ENCODE results near the gene KDR.

The KDR gene

DNA sequence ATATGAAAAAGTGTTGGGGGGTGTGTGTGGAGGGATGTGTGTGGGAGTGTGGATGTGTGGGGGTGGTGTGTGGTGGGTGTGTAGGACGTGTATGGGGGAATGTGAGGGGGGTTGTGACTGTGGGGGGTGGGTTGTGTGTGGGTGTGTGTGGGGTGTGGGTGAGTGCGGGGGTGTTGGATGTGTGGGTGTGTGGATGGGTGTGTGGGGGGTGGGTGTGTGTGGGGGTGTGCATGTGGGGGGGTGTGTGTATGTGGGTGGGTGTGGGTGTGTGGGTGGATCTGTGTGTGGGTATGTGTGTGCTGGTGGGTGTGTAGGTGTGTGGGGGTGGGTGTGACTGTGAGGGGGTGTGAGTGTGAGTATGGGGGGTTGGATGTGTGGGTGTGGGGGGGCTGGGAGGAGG, 47.8 kb downstream of the KDR start:
- DNase-seq, result no peak

DNA sequence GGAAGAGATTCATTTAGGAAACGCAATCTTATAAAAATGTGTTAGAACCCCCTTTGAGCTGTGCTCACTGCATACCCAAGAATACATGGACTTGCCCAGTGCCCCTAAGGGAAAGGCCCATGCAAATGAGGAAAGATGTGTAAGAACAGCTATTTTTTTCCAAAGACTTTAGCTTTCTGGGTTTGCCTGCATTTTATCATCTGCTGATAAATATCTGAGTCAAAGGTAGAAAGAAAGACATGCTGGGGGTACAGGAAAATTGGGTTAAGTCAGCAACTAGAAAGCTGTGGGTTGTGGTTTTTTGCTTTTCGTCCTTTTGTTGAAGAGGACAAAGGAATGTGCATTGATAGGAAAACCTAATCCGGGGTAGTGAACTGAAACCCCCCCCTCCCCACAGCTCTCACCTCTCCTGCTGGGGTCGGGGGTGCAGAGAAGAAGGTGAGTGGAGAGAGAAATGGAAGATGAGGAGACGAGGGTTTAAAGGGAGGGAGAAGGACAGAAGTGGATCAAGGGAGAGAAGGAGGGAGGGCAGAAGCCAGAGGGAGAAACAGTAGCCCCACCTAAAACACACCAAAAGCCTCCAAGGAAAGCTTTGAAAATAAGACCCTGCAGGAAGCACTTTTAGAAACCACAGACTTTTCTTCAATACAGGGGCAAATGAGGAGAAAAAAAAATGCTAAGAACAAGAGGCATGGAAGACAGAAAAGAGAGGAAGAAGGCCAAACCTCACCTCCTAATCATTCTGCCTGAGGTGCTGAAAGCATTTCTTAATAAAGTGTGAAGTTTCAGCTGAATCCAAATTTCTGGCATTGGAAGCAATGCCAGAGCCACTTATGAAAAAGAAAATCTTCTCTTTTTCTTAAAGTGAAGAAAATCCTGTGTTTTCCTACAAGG, 49.3 kb downstream of the KDR start:
- DNase-seq, result no peak

DNA sequence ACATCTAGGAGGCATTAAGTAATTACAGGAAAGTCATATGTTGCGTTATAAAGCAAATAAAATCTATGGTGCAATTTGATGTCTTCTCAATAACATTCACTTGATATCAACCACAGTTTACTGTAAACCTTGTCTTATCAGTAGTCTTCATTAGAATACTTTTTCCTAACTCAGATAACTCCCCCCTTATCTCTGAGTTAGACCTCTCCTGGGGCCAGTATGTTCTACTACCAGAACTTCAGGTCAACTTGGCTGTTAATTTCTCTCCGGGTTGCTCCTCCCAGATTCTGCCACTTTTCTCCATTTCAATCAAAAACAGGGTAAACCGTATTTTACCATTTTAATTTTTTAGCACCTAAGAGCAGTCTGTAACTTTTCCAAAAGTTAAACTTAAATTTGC, 50.0 kb downstream of the KDR start:
- no peak for DNase-seq

DNA sequence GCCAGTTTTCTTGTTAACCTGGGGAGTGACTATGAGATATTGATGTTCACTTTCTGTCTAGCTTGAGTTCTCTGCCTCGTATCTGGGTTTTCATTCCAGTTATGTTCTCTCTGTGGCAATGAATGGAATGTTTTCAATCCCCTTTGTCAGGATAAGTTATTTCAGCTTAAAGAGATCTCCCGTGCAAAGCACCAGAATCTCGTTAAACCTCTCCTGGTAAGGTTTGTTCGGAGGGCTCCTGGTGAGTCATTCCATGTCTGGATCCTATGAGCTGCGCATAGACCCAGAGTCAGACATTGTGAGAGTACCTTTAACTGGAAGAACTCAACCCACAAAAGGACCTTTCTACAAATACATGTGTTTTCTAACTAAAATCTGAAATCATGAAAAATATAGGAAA, 51.0 kb downstream of the KDR start:
- no peak for DNase-seq

DNA sequence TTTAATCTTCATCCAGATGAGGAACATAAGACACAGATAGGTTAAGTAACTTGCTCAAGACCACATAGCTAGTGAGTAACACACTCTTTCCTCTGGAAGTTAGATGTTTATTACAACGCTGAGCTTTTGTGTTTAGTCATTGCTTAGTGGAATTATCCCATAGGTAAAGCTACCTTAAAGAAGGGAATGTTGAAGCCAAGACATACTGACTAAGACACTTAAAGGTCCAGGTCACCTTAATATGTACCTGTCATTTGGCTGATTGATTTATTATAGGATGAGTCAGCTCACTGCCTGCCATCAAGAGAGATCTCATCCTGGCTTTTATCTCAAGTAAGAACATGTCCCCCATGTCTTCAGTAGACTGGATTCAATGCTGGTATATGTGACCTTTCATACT, 53.4 kb downstream of the KDR start:
- no peak for DNase-seq

DNA sequence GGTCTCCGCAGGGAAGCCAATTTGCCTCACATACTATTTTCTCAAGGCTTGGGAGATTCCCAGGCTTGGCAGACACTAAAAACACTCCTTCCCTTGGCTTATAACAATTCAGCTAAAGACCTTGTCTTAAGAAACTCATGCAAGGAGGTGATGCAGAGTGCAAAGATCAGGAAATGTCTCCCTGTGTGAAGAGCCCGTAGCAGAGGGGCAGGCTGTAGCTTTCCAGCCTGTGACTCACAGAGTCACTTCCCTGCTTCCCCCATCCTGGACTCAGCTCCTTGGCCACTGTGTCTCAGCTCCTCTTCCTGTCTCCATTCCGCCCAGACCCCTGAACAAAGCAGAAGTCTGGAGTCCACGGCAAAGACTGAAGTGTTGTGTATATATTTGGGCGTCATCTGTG, 56.1 kb downstream of the KDR start:
- DNase-seq, result no peak

DNA sequence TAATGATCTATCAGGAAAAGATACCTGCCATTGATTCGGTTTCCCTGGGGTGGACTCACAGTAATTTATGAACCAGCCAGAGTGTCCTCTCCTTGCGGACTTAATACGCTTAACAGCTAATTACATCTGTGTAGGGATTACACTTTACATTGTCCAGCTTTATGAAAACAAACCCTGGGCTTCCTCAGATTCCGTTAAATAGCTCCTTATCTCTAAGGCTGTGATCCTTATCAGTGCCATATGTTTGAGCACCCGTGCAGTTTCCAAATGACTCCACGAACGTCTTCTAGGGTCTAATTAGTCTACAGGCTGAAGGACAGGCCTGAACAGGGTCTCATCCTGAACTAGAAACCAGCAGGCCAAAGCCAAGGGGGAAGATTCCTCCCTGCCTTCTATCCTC, 56.9 kb downstream of the KDR start:
- DNase-seq, result no peak

DNA sequence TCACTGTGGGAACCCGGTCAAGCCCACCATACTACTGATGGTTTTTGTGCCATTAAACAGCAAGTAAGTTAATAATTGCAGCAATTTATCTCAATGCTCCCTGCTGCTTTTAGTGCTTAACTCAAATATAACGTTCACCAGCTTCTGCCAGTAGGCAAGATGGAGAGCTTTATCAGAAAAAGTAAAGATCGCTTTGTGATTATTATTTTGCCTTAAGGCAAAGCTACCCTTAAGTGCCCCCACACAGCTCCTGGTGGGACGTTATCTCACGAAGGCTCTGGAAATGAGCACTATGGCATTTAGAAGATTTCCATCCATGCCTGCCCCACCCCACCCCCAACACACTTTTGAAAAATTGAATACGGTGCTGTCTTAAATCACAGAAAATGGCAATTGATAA, 59.4 kb downstream of the KDR start:
- DNase-seq, result no peak

DNA sequence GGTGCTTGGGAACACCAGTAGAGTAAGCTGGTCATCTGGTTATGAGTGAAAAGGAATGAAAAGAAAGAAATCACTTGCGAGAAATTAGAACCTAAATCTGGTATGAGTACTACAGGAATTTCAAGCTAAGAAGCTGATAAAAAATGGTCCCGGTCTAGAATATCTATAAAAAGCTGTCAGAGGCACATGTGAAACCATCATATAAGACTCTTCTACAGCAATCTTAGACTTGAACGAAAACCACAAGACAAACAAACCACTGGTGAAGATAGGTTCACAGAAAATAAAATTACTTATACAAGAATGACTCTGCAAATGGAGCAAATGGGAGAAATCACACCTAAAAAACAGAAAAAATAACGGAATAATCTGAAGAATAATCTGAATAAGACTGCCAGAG, 69.9 kb downstream of the KDR start:
- DNase-seq, result no peak

DNA sequence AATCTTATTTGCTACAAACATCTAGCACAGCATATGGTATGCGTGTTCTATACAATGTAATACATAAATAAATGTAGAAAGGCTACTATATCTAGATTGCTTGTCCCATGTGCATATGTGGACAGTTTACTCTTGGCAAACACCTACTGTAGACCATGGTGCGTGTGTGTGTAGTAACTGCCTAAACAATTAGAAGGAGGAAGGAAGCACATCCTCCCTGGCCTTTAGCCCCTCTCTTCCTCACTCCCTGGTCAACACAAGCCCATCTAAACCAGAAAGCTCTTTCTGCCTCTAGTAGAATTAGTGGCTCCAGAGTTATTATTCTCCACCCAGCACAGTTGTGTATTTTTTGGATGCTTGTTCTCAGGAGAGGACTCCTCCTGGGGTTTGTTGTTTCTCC, 73.9 kb downstream of the KDR start:
- no peak for DNase-seq

DNA sequence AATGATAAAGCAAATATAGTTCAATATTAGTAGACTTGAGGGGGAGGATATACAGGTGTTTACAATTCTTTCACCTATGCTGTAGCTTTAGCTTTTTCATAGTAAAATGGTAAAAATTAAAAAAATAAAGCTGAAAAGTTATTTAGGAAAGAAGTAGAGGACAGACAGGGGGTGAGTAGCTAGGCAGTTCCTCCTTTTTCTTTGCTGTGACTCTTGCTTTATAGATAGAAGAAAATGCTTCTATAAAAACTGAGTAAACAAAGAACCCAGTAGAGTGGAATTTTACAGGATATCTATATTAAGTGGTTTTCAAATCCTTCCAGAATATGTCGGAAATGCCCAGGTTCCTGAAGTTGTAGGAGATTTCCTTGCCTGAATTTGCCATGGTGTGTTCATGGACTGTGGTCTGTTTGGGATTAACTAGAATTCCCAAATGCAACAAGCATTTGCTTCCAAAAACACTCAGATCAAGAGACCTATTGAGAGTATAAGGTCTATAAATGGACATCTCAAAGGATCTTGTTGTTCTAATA, 74.9 kb downstream of the KDR start:
- DNase-seq, result no peak

DNA sequence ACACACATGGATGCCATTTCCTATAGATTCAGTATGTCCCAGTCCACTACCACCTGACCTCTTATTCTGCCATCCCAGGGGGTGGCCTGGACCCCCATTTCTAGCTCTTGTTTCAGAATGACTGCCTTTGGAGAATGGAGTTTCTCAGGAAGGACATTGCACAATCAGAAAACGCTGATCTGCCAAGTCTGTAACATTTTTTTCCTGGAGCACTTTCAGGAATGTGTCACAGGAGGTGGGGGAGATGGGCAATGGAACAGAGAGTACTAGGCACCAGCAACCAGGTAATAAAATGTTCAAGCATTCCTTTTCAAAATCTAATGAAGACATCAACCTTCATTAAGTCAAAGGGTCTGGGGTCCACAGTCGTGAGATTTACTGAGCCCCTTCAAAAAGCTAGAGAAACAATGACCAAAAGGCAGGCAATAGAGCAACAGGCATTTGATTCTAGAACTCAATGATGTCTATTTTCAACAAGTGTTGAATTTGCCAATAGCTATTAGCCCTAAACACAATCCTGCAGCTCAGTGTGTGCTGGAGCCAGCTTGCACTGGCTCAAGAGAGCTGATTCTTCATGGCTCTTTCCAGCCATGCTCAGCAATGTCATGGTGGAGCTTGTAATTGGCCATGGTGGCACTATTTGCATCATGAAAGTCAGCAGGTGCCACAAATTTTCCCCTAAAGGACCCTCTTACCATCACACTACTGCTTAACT, 87.1 kb downstream of the KDR start:
- no peak for DNase-seq

DNA sequence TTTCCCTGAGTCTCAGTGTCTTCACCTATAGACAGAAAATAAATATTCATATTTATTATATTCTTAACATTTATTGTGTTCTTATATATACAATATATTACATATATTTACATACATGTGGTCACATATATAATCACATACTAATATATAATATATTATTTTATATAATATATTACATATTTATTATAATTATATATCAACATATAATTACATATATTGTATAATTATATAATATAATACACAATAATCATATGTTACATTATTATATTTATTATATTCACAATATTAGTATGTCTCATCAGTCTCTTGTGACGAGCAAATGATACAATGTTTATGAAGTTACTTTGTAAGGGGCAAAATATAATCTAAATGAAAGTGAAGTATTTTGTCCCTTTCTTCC, 87.7 kb downstream of the KDR start:
- DNase-seq, result no peak

DNA sequence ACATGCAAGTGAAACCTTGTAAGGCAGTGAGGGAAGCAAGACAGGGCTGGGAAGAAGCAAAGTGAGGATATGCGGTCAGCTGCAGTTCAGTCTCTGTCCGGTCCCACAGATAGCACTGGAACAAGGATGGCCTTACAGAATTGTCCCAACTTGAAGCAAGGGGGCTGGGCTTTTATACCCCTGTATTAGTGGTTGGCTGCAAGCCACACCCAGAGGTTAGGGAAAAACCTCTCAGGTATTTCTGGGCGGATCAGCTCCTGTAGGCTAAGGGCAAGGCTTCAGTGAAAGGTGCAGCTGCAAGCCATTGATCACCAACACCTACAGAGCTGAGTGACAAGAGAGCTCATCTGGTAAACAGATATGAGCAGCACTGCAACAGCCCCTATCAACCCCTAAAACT, 89.0 kb downstream of the KDR start:
- no peak for DNase-seq

DNA sequence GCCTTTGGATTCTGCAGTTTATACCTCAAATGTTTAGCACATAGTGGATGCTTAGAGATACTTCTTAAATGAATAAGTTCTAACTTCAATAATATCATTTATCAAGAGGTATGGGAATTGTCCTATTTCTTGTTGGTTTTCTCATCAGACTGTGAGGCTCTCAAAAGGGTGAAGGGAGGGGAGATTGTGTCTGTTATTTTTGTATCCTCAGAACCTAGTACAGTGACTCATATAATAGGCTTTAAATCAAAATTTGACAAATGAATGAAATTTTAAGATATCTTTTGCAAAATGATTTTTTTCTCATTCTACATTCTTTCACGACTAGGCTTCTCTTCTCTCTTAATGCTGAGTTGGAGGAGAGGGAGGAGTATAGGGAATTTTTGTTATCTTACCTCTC, 89.5 kb downstream of the KDR start:
- DNase-seq, result no peak

DNA sequence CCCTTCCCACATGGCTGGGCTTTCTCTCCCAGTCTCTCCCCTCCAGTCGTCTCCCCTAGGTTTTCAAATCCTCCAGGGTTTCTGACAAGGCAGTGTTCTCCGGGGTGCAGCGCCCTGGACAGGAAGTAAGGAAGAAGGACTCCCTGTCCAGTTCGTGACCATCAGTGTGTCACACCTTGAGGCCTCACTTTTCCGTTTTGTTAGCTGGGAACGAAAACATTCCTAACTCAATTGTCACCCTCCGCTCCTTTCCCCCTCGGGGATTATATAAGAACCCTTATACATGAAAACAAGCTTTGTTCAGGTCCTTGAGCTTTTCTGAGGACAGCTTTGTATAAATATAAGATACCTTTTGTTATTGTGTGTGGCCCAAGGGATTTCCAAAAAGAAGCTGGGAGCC, 92.1 kb downstream of the KDR start:
- DNase-seq, result no peak

DNA sequence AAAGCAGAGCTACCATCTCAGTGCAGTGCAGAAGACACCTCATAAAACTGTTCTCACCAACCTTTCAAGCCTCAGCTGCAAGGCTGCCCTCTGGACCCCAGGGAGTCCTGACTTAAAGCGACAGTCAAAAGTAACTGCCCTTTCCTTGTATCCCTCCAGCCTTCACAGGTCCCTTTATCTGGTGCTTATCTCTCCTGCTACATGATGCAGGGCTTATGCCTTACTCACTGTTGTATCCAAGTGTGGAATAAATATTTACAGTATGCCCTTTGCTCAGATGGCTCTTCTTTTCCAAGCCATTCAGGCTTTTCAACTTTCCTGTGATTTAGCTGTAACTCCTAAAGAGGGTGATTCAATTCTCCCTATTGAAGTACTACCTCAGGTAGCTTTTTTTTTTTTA, 92.6 kb downstream of the KDR start:
- no peak for DNase-seq

DNA sequence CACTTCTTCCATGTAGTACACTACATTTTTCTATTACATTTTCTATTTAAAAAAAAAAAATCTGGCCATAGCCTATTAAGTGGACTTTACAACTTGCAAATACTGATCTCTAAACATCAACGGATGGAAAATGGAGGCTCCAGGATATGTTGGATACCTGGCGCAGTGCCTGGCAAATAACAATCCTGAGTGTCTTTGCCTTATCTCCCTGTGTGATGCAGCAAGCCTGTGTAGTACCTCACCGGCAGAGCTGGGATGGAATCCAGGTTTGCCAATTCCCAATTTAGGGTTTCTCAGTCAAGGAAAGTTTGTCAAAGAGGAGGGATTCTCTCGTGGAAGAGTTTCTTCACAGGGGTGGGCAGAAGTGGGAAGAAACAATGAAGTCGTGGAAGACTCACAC, 93.2 kb downstream of the KDR start:
- no peak for DNase-seq

DNA sequence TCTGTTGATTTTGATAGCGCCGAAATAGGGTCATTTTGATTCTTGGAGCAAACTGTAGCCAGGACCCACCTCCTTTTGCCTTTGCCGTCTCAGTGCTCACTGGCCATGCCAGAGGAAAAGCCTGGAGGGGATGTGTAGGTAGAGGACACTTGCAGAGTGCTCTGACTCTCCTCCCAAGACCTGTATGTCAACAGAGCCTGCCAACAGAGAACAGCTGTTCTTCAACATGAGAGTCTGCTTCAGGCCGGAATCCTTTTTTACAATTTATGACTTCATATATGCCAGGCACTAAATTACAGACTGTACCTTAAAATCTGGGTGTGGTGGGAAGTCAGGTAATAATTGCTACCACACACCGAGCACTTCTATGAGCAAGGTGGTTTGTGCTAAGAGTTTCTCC, 94.2 kb downstream of the KDR start:
- no peak for DNase-seq

DNA sequence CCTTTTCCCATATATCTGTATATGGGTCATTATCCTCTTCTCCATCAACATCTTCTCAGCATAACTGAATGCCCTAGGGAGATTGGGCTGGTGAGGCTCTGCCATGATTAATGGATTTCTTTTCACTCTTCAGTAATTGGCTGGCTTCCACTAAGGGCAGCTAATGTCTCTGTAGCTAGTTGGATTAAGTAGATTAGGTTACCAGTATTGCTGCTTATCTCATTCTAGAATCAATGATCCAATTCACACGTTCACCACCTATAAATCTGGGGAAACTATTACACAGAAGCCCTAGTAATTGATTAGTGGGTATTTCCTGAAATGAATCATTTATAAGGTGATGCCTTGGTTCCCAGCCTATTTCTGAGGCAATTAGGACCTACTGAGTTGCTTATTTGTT, 94.8 kb downstream of the KDR start:
- DNase-seq, result no peak

DNA sequence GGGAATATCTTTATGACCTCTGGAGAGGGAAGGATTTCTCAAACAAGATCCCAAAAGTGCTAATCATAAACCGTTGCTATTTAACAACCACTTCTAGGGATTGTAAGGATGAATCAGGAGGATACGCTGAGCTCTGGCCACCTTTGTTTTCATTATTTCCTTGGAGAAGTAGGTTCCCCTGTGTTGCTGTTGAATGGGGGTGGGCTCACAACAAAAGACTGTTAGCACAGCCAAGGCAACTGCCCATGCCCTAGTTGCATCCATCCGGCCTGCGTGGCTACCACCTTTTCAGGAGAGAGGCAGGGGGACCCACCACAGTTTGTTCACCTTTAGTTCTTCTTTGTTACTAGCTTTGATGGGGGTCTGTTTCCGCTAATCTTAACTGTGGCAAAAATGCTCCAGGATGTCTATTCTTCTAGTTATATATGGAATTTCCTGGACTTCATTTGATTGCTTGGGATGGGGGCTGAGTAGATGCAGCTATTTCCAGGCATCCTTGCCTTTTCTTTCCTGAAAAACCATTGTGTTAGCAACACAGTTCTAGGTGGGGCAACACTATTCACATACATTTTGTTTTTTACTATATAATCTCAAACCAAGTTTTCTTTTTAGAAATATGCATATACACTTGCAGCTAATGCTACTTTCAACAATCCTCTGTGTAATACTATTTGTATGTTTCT, 95.4 kb downstream of the KDR start:
- DNase-seq, result no peak

DNA sequence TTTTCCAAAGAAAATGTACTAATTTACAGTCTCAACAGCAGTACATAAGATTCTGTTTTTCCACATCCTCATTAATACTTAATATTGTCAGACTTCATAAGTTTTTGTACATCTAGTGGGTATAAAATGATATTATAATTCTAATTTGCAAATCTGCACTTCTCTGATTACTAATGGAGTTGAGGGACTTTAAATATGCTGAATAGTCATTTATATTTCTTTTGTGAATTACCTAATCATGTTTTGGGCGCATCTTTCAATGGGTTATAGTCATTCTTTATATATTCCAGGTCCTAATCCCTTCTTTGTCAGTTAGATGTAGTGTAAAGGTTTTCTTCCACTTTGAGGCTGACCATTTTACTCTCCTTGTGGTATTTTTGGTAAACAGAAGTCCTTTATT, 96.1 kb downstream of the KDR start:
- DNase-seq, result no peak
